HepG2 (cell line): ENCODE results near the gene SBNO2. TPM values are rescaled to one million over a fixed set of nuclear protein-coding genes. Genes with fewer than 3 reads are reported as not detected.
A peak's percentile ranks its signal among the peaks of the same experiment; 100 is the strongest.

Experiments used
- ATAC-seq: fragments of 200-7000 bp; cut with Tn5 transposase; 3 replicates; pipeline ENCODE4 v1.9.1; 2020; ENCODE audit warnings: mild to moderate bottlenecking, moderate library complexity
- BruUV-seq: library from RNA; stranded (reverse); fragments of 400-500 nt; replicated peaks from 2 replicates; lab custom pipeline; 2021; lab: Mats Ljungman, UMichigan
- CTCF ChIA-PET: fragments of 300-600 bp; formaldehyde crosslinking; extraction: SDS; loops from one replicate; lab custom pipeline; 2021; ENCODE audit warnings: low total read pairs, inconsistent platforms, low intra/inter-chr PET ratio; lab: Yijun Ruan, JAX
- POLR2A ChIA-PET: fragments of 350-600 bp; sonication (Branson Sonifier 250); formaldehyde crosslinking; loops from one replicate; lab custom pipeline; 2020; ENCODE audit warnings: antibody characterized with exemption, inconsistent platforms; lab: Yijun Ruan, JAX
- DNase-seq: peaks from one replicate; pipeline ENCODE4 v3.0.0-alpha.2; 2015; ENCODE audit warnings: low spot score
- FAIRE-seq: peaks from 3 replicates; lab custom pipeline; 2011; peaks lifted over from hg19 to GRCh38; lab: Jason Lieb, UNC
- H2AFZ ChIP-seq: one replicate; pipeline ENCODE4 v1.6.1; 2011; ENCODE audit warnings: low read length, inconsistent platforms
- H3K27ac ChIP-seq: fragments of 300-600 bp; 3 replicates; pipeline ENCODE4 v1.8.0; 2011; ENCODE audit warnings: mixed run types, mild to moderate bottlenecking, mixed read lengths, low read length, inconsistent platforms; ENCODE audit not compliant: insufficient read depth; ENCODE audit errors: extremely low read length
- H3K27me3 ChIP-seq, 2 experiments: fragments of 200-600 bp in 1 of 2; 2 replicates in 1 of 2; 3 replicates in 1 of 2; pipeline versions ENCODE4 v1.6.0 to v1.8.0; 2011; ENCODE audit warnings: low read length in 2 of 2, mild to moderate bottlenecking in 2 of 2, moderate library complexity in 2 of 2, inconsistent platforms in 1 of 2; ENCODE audit not compliant: insufficient read depth in 2 of 2, control insufficient read depth in 1 of 2
- H3K36me3 ChIP-seq, 2 experiments: fragments of 200-600 bp in 1 of 2; replicated peaks in 1 of 2; 2 replicates in 1 of 2; 3 replicates in 1 of 2; pipeline versions ENCODE4 v1.5.1 to v1.8.0; 2011; ENCODE audit warnings: low read length in 2 of 2, inconsistent platforms in 1 of 2; ENCODE audit not compliant: insufficient read depth in 2 of 2, control insufficient read depth in 1 of 2
- H3K4me1 ChIP-seq: 2 replicates; pipeline ENCODE4 v1.5.1; 2012; ENCODE audit warnings: low read length, inconsistent platforms; ENCODE audit not compliant: insufficient read depth
- H3K4me2 ChIP-seq: 2 replicates; pipeline ENCODE4 v1.6.0; 2011; ENCODE audit warnings: low read depth, low read length, inconsistent platforms
- H3K4me3 ChIP-seq, 3 experiments: fragments of 200-600 bp in 1 of 3; sonication (generic), shearing (Covaris generic) in 1 of 3; replicated peaks in 1 of 3; 2 replicates each; pipeline ENCODE4 v1.5.1; 2011 to 2016; ENCODE audit warnings: low read length in 3 of 3, inconsistent platforms in 2 of 3, low read depth in 2 of 3, mild to moderate bottlenecking in 2 of 3, control low read depth in 1 of 3, mixed read lengths in 1 of 3; ENCODE audit not compliant: insufficient read depth in 1 of 3
- H3K79me2 ChIP-seq: one replicate; pipeline ENCODE4 v1.6.1; 2011; ENCODE audit warnings: low read length, inconsistent platforms; ENCODE audit not compliant: insufficient read depth
- H3K9ac ChIP-seq: 2 replicates; pipeline ENCODE4 v1.6.0; 2011; ENCODE audit warnings: mild to moderate bottlenecking, low read depth, low read length, inconsistent platforms; ENCODE audit not compliant: insufficient read depth
- H3K9me3 ChIP-seq: 2 replicates; pipeline ENCODE4 v1.5.1; 2012; ENCODE audit warnings: mild to moderate bottlenecking, low read length
- H4K20me1 ChIP-seq: 2 replicates; pipeline ENCODE4 v1.6.0; 2011; ENCODE audit warnings: inconsistent platforms, mild to moderate bottlenecking, low read length, moderate library complexity; ENCODE audit not compliant: insufficient read depth
- ARNT ChIP-seq: fragments of 450-650 bp; IDR thresholded peaks from 2 replicates; pipeline ENCODE4 v1.6.1; 2017
- DNMT1 ChIP-seq: sonication (generic); formaldehyde crosslinking; IDR thresholded peaks from 2 replicates; pipeline ENCODE4 v1.5.1; 2020; ENCODE audit warnings: mild to moderate bottlenecking, missing genetic modification reagents
- MXI1 ChIP-seq: IDR thresholded peaks from 3 replicates; pipeline ENCODE4 v1.6.1; 2012; ENCODE audit warnings: low read depth, low read length, inconsistent platforms, borderline replicate concordance
- NCOA1 ChIP-seq: sonication (generic); formaldehyde crosslinking; IDR thresholded peaks from 2 replicates; pipeline ENCODE4 v1.9.0; 2021; ENCODE audit warnings: missing genetic modification reagents
- RXRB ChIP-seq: IDR thresholded peaks from 2 replicates; pipeline ENCODE4 v1.6.1; 2016; ENCODE audit warnings: borderline replicate concordance, missing genetic modification reagents, missing compliant biosample characterization
- SALL1 ChIP-seq: sonication (generic); formaldehyde crosslinking; IDR thresholded peaks from 2 replicates; pipeline ENCODE4 v1.8.0; 2022; ENCODE audit warnings: mild to moderate bottlenecking, missing genetic modification reagents
- SOX5 ChIP-seq: IDR thresholded peaks from 2 replicates; pipeline ENCODE4 v1.6.1; 2016; ENCODE audit warnings: borderline replicate concordance
- ZBTB21 ChIP-seq: sonication (generic); formaldehyde crosslinking; IDR thresholded peaks from 2 replicates; pipeline ENCODE4 v1.4.0; 2020; ENCODE audit warnings: missing genetic modification reagents
- WGBS: methylation state at CpG from one replicate; pipeline ENCODE4 v1.1.6; 2017; ENCODE audit warnings: low lambda C conversion rate; 5-methylcytosine and 5-hydroxymethylcytosine counted together
- in situ Hi-C: cut with HindIII; loops from 2 replicates; pipeline ENCODE4 v1.10.0; 2017; ENCODE audit warnings: low pct_unique_long_range_greater_than_20kb; ENCODE audit not compliant: extremely low pct_ligation_motif_present
- intact Hi-C: fragments of 100-400 bp; cut with micrococcal nuclease; formaldehyde crosslinking; loops from one replicate; pipeline ENCODE4 v1.10.0; 2022; ENCODE audit not compliant: unreplicated experiment
- polyA plus RNA-seq, 8 experiments: library from polyadenylated mRNA; depleted of rRNA in 3 of 8; stranded (reverse) in 7 of 8; unstranded in 1 of 8; fragments of >200 nt; fragmentation: Illumina TruSeq in 4 of 8; extraction: Trizol in 4 of 8; gene quantifications; 2 replicates each; pipeline versions ENCODE4 v1.2.1 to v1.2.3, GENCODE V29; 2011 to 2016; ENCODE audit warnings: low read depth in 4 of 8, missing spikeins in 1 of 8, mixed read lengths in 1 of 8; ENCODE audit not compliant: insufficient read depth in 1 of 8
- total RNA-seq, 5 experiments: library from RNA; depleted of rRNA; stranded (reverse); fragments of >200 nt; fragmentation: Illumina TruSeq; extraction: Trizol; gene quantifications; 2 replicates each; pipeline ENCODE4 v1.2.3, GENCODE V29; 2016; ENCODE audit warnings: low read depth in 1 of 5
- TF ChIP-seq, protein P1 (sequence below): sonication (generic); formaldehyde crosslinking; IDR thresholded peaks from 2 replicates; pipeline ENCODE4 v1.4.0; 2020; ENCODE audit warnings: missing genetic modification reagents
- TF ChIP-seq, protein P2 (sequence below): IDR thresholded peaks from 2 replicates; pipeline ENCODE4 v1.6.1; 2016; ENCODE audit warnings: missing compliant biosample characterization, missing genetic modification reagents, borderline replicate concordance
- TF ChIP-seq, protein P3 (sequence below): sonication (generic); formaldehyde crosslinking; IDR thresholded peaks from 2 replicates; pipeline ENCODE4 v1.5.0; 2020; ENCODE audit warnings: missing genetic modification reagents, mild to moderate bottlenecking, borderline replicate concordance

The SBNO2 gene
- total and polyA plus RNA-seq, 2 of the 13 experiments (the other 11 are each of a cell fraction or from before 2014, with no cell fraction given), result 8.6 to 10.4 TPM

DNA sequence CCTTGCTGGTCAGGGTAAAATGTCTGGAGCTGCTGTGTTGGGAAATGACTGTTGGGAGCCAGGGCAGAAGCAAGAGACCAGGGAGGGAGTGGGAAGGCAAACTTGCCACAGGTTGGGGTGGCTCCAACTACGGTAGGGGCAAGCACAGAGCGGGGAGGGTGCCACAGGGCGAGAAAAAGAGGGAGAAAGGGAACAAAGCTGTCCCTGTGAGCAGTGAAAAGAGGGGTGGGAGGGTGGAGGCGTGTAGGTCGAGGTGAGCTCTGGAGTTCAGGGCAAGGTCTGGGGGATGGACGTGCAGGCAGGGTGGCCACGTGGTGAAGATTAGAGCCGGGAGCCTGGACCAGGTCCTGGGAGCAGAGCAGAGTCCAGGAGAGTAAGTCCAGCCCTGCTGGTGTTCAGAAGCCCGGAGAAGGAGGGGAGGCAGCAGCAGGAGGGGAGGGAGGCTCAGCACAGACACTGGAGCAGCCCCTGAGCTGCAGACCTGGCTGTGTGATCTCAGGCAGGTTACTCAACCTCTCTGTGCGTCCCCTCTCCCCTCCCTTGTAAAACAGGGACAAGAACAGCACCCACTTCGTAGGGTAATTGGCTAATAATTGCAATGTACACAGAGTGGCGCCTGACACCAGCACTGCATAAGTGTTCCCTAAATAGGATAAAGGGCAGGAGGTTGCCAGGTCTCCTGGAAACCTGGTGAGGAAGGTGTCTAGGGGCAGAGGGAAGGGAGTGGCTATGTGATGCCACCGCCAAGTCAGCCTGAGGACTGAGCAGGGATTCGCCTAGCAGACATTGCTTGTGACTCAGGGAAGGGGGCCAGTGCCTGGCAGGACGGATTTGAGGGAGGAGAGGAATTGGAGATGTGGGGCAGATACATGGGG is 75.7 kb downstream of the SBNO2 start (continued):
- TF ChIP-seq, protein P1, sequence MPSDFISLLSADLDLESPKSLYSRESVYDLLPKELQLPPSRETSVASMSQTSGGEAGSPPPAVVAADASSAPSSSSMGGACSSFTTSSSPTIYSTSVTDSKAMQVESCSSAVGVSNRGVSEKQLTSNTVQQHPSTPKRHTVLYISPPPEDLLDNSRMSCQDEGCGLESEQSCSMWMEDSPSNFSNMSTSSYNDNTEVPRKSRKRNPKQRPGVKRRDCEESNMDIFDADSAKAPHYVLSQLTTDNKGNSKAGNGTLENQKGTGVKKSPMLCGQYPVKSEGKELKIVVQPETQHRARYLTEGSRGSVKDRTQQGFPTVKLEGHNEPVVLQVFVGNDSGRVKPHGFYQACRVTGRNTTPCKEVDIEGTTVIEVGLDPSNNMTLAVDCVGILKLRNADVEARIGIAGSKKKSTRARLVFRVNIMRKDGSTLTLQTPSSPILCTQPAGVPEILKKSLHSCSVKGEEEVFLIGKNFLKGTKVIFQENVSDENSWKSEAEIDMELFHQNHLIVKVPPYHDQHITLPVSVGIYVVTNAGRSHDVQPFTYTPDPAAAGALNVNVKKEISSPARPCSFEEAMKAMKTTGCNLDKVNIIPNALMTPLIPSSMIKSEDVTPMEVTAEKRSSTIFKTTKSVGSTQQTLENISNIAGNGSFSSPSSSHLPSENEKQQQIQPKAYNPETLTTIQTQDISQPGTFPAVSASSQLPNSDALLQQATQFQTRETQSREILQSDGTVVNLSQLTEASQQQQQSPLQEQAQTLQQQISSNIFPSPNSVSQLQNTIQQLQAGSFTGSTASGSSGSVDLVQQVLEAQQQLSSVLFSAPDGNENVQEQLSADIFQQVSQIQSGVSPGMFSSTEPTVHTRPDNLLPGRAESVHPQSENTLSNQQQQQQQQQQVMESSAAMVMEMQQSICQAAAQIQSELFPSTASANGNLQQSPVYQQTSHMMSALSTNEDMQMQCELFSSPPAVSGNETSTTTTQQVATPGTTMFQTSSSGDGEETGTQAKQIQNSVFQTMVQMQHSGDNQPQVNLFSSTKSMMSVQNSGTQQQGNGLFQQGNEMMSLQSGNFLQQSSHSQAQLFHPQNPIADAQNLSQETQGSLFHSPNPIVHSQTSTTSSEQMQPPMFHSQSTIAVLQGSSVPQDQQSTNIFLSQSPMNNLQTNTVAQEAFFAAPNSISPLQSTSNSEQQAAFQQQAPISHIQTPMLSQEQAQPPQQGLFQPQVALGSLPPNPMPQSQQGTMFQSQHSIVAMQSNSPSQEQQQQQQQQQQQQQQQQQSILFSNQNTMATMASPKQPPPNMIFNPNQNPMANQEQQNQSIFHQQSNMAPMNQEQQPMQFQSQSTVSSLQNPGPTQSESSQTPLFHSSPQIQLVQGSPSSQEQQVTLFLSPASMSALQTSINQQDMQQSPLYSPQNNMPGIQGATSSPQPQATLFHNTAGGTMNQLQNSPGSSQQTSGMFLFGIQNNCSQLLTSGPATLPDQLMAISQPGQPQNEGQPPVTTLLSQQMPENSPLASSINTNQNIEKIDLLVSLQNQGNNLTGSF (CRISPR knock-in tag), result no peak
- TF ChIP-seq SALL1 (CRISPR knock-in tag) (peak; percentile 84), DNMT1 (CRISPR knock-in tag) (no peak)

DNA sequence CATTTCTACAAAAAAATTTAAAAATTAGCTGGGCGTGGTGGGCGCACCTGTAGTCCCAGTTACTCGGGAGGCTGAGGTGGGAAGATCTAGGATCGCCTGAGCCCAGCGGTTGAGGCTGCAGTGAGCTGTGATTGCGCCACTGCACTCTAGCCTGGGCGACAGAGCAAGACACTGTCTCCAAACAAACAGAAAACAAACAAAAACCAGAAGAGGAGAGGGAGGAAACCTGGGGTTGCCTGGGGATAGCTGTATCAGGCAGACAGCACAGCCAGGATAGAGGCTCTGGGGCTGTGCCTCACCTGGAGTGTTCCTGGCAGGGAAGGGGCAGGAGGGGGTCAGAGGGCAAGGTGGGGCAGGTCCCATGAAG is 76.3 kb downstream of the SBNO2 start:
- Histone ChIP-seq H2AFZ (no peak overlapping the region), H3K36me3 (0 out of 5 replicates have a peak, but pooled peaks cover 0 to 4% of the 10 kb centered on the region in 2 experiments), H3K4me1 (peaks cover 79% of the 10 kb centered on the region), H3K79me2 (peaks cover 24% of the 10 kb centered on the region), H3K9ac (peak overlapping the region; percentile 88), H3K27me3 (no peaks in the 10 kb centered on the region; a peak in 1 of 5 replicates), H3K4me3 (peak overlapping the region; percentile 8 to 54 (median 16); a peak in 5 of 6 replicates), H3K9me3 (no peaks in the 10 kb centered on the region), H4K20me1 (peaks cover 15% of the 10 kb centered on the region), H3K27ac (peak overlapping the region; percentile 100), H3K4me2 (peak overlapping the region; percentile 75)
- BruUV-seq, result no TSS peak
- CTCF ChIA-PET, result no interaction called here
- POLR2A ChIA-PET, result interaction anchor here (0.6 to 2.4 kb wide), 23 partner anchors 8 to 176 kb away, joined by 3 to 13 read pairs (median 5); partner anchors contain the start of genes ARHGAP45, CIRBP, CNN2 and RNU6-2
- WGBS, result under 1% methylated on average over 7 of the region's 7 CpGs
- intact Hi-C loops, result loop anchor here (5.0 kb wide), 1 partner anchor 615 kb away; no protein-coding TSS in a partner anchor
- peak; percentile 89 for DNase-seq
- FAIRE-seq, result no peak
- in situ Hi-C loops, result no loop called here
- ATAC-seq, result peak; percentile 55
- TF ChIP-seq, protein P2, sequence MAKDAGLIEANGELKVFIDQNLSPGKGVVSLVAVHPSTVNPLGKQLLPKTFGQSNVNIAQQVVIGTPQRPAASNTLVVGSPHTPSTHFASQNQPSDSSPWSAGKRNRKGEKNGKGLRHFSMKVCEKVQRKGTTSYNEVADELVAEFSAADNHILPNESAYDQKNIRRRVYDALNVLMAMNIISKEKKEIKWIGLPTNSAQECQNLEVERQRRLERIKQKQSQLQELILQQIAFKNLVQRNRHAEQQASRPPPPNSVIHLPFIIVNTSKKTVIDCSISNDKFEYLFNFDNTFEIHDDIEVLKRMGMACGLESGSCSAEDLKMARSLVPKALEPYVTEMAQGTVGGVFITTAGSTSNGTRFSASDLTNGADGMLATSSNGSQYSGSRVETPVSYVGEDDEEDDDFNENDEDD (CRISPR knock-in tag), result peak; percentile 16; the same call in 1 of the 2 replicates
- TF ChIP-seq MXI1 (peak; percentile 28; the same call in 1 of the 3 replicates), NCOA1 (CRISPR knock-in tag) (peak; percentile 53; the same call in 1 of the 2 replicates), SOX5 (peak; percentile 78), ZBTB21 (CRISPR knock-in tag) (no peak), ARNT (no peak), RXRB (CRISPR knock-in tag) (peak; percentile 95)
- TF ChIP-seq, protein P3, sequence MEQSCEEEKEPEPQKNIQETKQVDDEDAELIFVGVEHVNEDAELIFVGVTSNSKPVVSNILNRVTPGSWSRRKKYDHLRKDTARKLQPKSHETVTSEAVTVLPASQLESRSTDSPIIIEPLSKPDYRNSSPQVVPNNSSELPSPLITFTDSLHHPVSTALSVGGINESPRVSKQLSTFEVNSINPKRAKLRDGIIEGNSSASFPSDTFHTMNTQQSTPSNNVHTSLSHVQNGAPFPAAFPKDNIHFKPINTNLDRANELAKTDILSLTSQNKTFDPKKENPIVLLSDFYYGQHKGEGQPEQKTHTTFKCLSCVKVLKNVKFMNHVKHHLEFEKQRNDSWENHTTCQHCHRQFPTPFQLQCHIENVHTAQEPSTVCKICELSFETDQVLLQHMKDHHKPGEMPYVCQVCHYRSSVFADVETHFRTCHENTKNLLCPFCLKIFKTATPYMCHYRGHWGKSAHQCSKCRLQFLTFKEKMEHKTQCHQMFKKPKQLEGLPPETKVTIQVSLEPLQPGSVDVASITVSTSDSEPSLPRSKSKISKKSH, result 0 out of 2 replicates have a peak, but pooled peaks have one; percentile 48
